Neural progenitor cell (in vitro differentiated cells): Measurements from ENCODE around the gene ASIC5. TPM values are rescaled to one million over a fixed set of nuclear protein-coding genes. Genes with fewer than 3 reads are reported as not detected.

Experiments
- DNase-seq: peaks from one replicate; pipeline ENCODE4 v3.0.0-alpha.2; 2016; ENCODE audit warnings: low spot score
- H2AFZ ChIP-seq: fragments of 200-600 bp; sonication (generic); replicated peaks from 2 replicates; pipeline ENCODE4 v1.6.1; 2016; ENCODE audit warnings: antibody characterized with exemption
- H3F3A ChIP-seq: fragments of 200-600 bp; sonication (generic); 2 replicates; pipeline ENCODE4 v1.6.1; 2016; ENCODE audit warnings: antibody characterized with exemption, low read depth
- H3K27ac ChIP-seq: fragments of 200-600 bp; sonication (generic); 2 replicates; pipeline ENCODE4 v1.5.1; 2016; ENCODE audit warnings: mild to moderate bottlenecking
- H3K27me3 ChIP-seq: fragments of 200-600 bp; sonication (generic); 2 replicates; pipeline ENCODE4 v1.6.1; 2016; ENCODE audit warnings: mild to moderate bottlenecking, moderate library complexity
- H3K36me3 ChIP-seq: fragments of 200-600 bp; sonication (generic); 2 replicates; pipeline ENCODE4 v1.5.1; 2016
- H3K4me1 ChIP-seq: fragments of 200-600 bp; sonication (generic); 2 replicates; pipeline ENCODE4 v1.6.1; 2016; ENCODE audit warnings: mixed run types
- H3K4me2 ChIP-seq: fragments of 200-600 bp; sonication (generic); 2 replicates; pipeline ENCODE4 v1.6.1; 2016
- H3K4me3 ChIP-seq: fragments of 200-600 bp; sonication (generic); 2 replicates; pipeline ENCODE4 v1.5.1; 2016
- H3K79me2 ChIP-seq: fragments of 200-600 bp; sonication (generic); 2 replicates; pipeline ENCODE4 v1.6.1; 2016; ENCODE audit warnings: low read depth
- H3K9ac ChIP-seq: fragments of 200-600 bp; sonication (generic); 2 replicates; pipeline ENCODE4 v1.6.1; 2016
- H3K9me3 ChIP-seq: fragments of 200-600 bp; sonication (generic); 2 replicates; pipeline ENCODE4 v1.5.1; 2016; ENCODE audit warnings: low read depth
- H4K20me1 ChIP-seq: fragments of 200-600 bp; sonication (generic); 2 replicates; pipeline ENCODE4 v1.6.1; 2016; ENCODE audit warnings: low read depth
- H3K27ac Mint-ChIP-seq: 3 replicates; pipeline ENCODE4 v1.8.0; 2021; ENCODE audit warnings: mixed read lengths
- H3K27me3 Mint-ChIP-seq: 2 replicates; pipeline ENCODE4 v1.8.0; 2022; ENCODE audit warnings: low read depth, mild to moderate bottlenecking, inconsistent platforms, moderate library complexity, mixed read lengths; ENCODE audit not compliant: insufficient read depth
- H3K36me3 Mint-ChIP-seq: 3 replicates; pipeline ENCODE4 v1.8.0; 2021; ENCODE audit warnings: mixed read lengths
- H3K4me1 Mint-ChIP-seq: 3 replicates; pipeline ENCODE4 v1.8.0; 2021; ENCODE audit warnings: mixed read lengths
- H3K4me3 Mint-ChIP-seq: 3 replicates; pipeline ENCODE4 v1.8.0; 2021; ENCODE audit warnings: mild to moderate bottlenecking, moderate library complexity, mixed read lengths
- H3K9me3 Mint-ChIP-seq: 3 replicates; pipeline ENCODE4 v1.8.0; 2020; ENCODE audit warnings: mixed read lengths
- EZH2 ChIP-seq: fragments of 200-600 bp; sonication (generic); IDR thresholded peaks from 2 replicates; pipeline ENCODE4 v1.6.1; 2017; ENCODE audit warnings: antibody characterized with exemption, mild to moderate bottlenecking, moderate library complexity
- EZH2phosphoT487 ChIP-seq: fragments of 200-600 bp; sonication (generic); IDR thresholded peaks from 2 replicates; pipeline ENCODE4 v1.6.1; 2017; ENCODE audit warnings: antibody characterized with exemption
- total RNA-seq: library from RNA; depleted of rRNA; stranded (reverse); fragments of >200 nt; gene quantifications from 2 replicates; pipeline ENCODE4 v1.2.3, GENCODE V29; 2015; ENCODE audit warnings: low replicate concordance
- TF ChIP-seq, protein P1 (sequence below): fragments of 200-600 bp; sonication (generic); IDR thresholded peaks from 2 replicates; pipeline ENCODE4 v1.5.1; 2017; ENCODE audit warnings: antibody characterized with exemption, mild to moderate bottlenecking

The ASIC5 gene
- total RNA-seq, 1 donor from 2014 or later, result not detected

DNA sequence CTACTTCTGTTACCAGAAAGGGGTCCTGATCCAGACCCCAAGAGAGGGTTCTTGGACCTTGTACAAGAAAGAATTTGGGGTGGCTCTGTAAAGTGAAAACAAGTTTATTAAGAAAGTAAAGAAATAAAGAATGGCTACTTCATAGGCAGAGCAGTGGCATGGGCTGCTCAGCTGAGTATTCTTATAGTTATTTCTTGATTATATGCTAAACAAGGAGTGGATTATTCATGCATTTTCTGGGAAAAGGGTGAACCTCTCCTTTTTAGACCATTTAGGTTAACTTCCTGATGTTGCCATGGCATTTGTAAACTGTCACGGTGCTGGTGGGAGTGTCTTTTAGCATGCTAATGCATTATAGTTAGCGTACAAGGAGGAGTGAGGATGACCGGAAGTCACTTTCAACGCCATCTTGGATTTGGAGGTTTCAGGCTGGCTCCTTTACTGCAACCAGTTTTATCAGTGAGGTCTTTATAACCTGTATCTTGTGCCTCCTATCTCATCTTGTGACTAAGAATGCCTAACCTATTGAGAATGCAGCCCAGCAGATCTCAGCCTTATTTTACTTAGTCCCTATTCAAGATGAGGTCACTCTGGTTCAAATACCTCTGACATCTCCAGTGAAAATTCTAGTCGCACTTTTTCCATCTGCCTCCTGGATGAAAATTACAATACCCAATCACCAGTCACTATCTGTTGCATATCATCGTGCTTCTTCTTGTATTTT, 21.9 kb upstream of the ASIC5 start:
- no peak overlapping the region for H3K9ac ChIP-seq
- H3K27ac ChIP-seq, result no peak overlapping the region
- no peaks in the 10 kb centered on the region for H3K4me1 ChIP-seq
- no peak overlapping the region for H3K4me3 ChIP-seq
- H2AFZ ChIP-seq, result no peak overlapping the region
- H3F3A ChIP-seq, result no peaks in the 10 kb centered on the region
- H4K20me1 ChIP-seq, result no peaks in the 10 kb centered on the region
- no peaks in the 10 kb centered on the region for H3K27me3 Mint-ChIP-seq
- H3K79me2 ChIP-seq, result no peaks in the 10 kb centered on the region
- H3K27ac Mint-ChIP-seq, result no peak overlapping the region
- no peak for DNase-seq
- no peaks in the 10 kb centered on the region for H3K4me1 Mint-ChIP-seq
- H3K36me3 ChIP-seq, result no peaks in the 10 kb centered on the region
- H3K27me3 ChIP-seq, result no peaks in the 10 kb centered on the region
- no peak overlapping the region for H3K4me2 ChIP-seq
- H3K4me3 Mint-ChIP-seq, result no peak overlapping the region
- TF ChIP-seq EZH2phosphoT487 (no peak), EZH2 (no peak)
- TF ChIP-seq, protein P1, sequence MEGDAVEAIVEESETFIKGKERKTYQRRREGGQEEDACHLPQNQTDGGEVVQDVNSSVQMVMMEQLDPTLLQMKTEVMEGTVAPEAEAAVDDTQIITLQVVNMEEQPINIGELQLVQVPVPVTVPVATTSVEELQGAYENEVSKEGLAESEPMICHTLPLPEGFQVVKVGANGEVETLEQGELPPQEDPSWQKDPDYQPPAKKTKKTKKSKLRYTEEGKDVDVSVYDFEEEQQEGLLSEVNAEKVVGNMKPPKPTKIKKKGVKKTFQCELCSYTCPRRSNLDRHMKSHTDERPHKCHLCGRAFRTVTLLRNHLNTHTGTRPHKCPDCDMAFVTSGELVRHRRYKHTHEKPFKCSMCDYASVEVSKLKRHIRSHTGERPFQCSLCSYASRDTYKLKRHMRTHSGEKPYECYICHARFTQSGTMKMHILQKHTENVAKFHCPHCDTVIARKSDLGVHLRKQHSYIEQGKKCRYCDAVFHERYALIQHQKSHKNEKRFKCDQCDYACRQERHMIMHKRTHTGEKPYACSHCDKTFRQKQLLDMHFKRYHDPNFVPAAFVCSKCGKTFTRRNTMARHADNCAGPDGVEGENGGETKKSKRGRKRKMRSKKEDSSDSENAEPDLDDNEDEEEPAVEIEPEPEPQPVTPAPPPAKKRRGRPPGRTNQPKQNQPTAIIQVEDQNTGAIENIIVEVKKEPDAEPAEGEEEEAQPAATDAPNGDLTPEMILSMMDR, result no peak
- H3K9me3 ChIP-seq, result no peaks in the 10 kb centered on the region
- peaks cover 8% of the 10 kb centered on the region for H3K36me3 Mint-ChIP-seq
- H3K9me3 Mint-ChIP-seq, result peaks cover 22% of the 10 kb centered on the region

DNA sequence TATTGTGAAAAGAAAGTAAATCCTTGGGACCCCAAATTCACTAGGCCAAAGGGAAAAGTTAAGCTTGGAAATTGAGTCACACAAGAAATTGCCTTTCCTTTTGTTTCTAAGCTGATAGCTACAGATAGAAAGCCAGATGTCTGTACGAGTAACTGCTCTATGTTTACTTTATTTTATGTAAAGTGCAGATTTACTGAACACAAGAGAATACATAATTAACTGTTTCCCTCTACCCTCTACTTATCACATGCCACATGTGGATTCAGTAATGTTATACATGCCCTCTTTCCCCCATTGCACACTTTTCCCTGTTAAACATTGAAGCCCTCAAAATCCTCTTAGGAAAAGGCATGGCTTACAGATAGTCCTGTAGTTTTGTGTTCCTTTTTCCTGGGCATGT, 21.0 kb upstream of the ASIC5 start:
- H3K4me2 ChIP-seq, result no peak overlapping the region
- H3F3A ChIP-seq, result no peaks in the 10 kb centered on the region
- H3K4me1 Mint-ChIP-seq, result no peaks in the 10 kb centered on the region
- DNase-seq, result no peak
- H3K9ac ChIP-seq, result no peak overlapping the region
- TF ChIP-seq, protein P1, result no peak
- TF ChIP-seq EZH2phosphoT487 (no peak), EZH2 (no peak)
- H3K27ac Mint-ChIP-seq, result no peak overlapping the region
- no peaks in the 10 kb centered on the region for H3K27me3 Mint-ChIP-seq
- H3K4me1 ChIP-seq, result no peaks in the 10 kb centered on the region
- no peaks in the 10 kb centered on the region for H3K9me3 ChIP-seq
- no peak overlapping the region for H3K4me3 Mint-ChIP-seq
- no peaks in the 10 kb centered on the region for H3K36me3 ChIP-seq
- no peaks in the 10 kb centered on the region for H4K20me1 ChIP-seq
- peaks cover 8% of the 10 kb centered on the region for H3K36me3 Mint-ChIP-seq
- no peaks in the 10 kb centered on the region for H3K27me3 ChIP-seq
- no peak overlapping the region for H2AFZ ChIP-seq
- no peak overlapping the region for H3K4me3 ChIP-seq
- no peak overlapping the region for H3K27ac ChIP-seq
- H3K9me3 Mint-ChIP-seq, result peaks cover 22% of the 10 kb centered on the region
- no peaks in the 10 kb centered on the region for H3K79me2 ChIP-seq

DNA sequence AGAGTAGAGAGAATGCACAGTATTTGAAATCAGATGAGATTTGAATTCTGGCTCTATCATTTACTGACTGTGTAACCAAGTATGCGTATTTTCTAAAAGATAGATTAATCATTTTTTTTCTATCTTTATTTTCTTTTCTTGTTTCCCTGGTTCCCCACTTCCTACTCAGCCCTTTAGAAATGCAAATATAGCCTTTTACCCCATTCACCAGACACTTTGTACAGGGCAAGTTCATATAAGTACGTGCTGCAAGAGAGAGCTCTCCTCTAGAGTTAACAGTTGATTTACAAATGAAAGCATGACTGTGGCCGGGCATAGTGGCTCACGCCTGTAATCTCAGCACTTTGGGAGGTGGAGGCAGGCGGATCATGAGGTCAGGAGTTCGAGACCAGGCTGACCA, 19.6 kb upstream of the ASIC5 start:
- DNase-seq, result no peak
- no peaks in the 10 kb centered on the region for H3K4me1 ChIP-seq
- no peaks in the 10 kb centered on the region for H3K9me3 ChIP-seq
- H3K4me2 ChIP-seq, result no peak overlapping the region
- no peaks in the 10 kb centered on the region for H4K20me1 ChIP-seq
- Mint-ChIP-seq H3K27ac (no peak overlapping the region), H3K27me3 (no peaks in the 10 kb centered on the region), H3K9me3 (peaks cover 13% of the 10 kb centered on the region), H3K4me3 (no peak overlapping the region), H3K4me1 (no peaks in the 10 kb centered on the region), H3K36me3 (peaks cover 4% of the 10 kb centered on the region)
- no peaks in the 10 kb centered on the region for H3K27me3 ChIP-seq
- H3K79me2 ChIP-seq, result no peaks in the 10 kb centered on the region
- no peak overlapping the region for H2AFZ ChIP-seq
- H3F3A ChIP-seq, result no peaks in the 10 kb centered on the region
- H3K9ac ChIP-seq, result no peak overlapping the region
- no peaks in the 10 kb centered on the region for H3K36me3 ChIP-seq
- no peak overlapping the region for H3K4me3 ChIP-seq
- H3K27ac ChIP-seq, result no peak overlapping the region
- TF ChIP-seq EZH2phosphoT487, result no peak
- no peak for TF ChIP-seq EZH2
- TF ChIP-seq, protein P1, result no peak
